GM23338 (cell line): ENCODE data around the gene IFT52.

Source experiments
- CREB1 ChIP-seq: fragments of 250-450 bp; sonication (Bioruptor Pico); IDR thresholded peaks from 2 replicates; pipeline ENCODE4 v1.5.0; 2020; ENCODE audit warnings: low read depth, mild to moderate bottlenecking, moderate library complexity
- CTCF ChIP-seq, 2 experiments: fragments of 200-600 bp in 1 of 2; sonication (generic) in 1 of 2; conservative IDR thresholded peaks; 2 replicates each; pipeline versions ENCODE4 v1.5.1 to v1.6.1; 2016 to 2017; ENCODE audit warnings: antibody characterized with exemption in 2 of 2, low read depth in 2 of 2, mild to moderate bottlenecking in 2 of 2, moderate library complexity in 1 of 2
- ETS1 ChIP-seq: IDR thresholded peaks from 2 replicates; pipeline ENCODE4 v1.6.1; 2016; ENCODE audit warnings: antibody characterized with exemption
- EZH2 ChIP-seq: fragments of 200-600 bp; sonication (generic); IDR thresholded peaks from one replicate; pipeline ENCODE4 v1.8.0; 2017; ENCODE audit warnings: antibody characterized with exemption, mild to moderate bottlenecking, low read depth; ENCODE audit not compliant: unreplicated experiment
- EZH2phosphoT487 ChIP-seq: fragments of 200-600 bp; sonication (generic); IDR thresholded peaks from one replicate; pipeline ENCODE4 v1.8.1; 2018; ENCODE audit warnings: antibody characterized with exemption; ENCODE audit not compliant: unreplicated experiment
- JUNB ChIP-seq: IDR thresholded peaks from one replicate; pipeline ENCODE4 v1.6.1; 2016; ENCODE audit warnings: antibody characterized with exemption; ENCODE audit not compliant: unreplicated experiment
- POLR2AphosphoS5 ChIP-seq: IDR thresholded peaks from 2 replicates; pipeline ENCODE4 v1.6.1; 2016; ENCODE audit warnings: antibody characterized with exemption, low read depth
- REST ChIP-seq: IDR thresholded peaks from one replicate; pipeline ENCODE4 v1.6.1; 2018; ENCODE audit warnings: antibody characterized with exemption; ENCODE audit not compliant: unreplicated experiment
- ZNF114 ChIP-seq: fragments of 250-450 bp; sonication (Bioruptor Pico); IDR thresholded peaks from 2 replicates; pipeline ENCODE4 v1.5.0; 2020; ENCODE audit warnings: mild to moderate bottlenecking, moderate library complexity
- ZNF331 ChIP-seq: fragments of 250-450 bp; sonication (Bioruptor Pico); IDR thresholded peaks from 2 replicates; pipeline ENCODE4 v1.5.0; 2020; ENCODE audit warnings: low read depth, mild to moderate bottlenecking, moderate library complexity
- ZNF462 ChIP-seq: fragments of 250-450 bp; sonication (Bioruptor Pico); IDR thresholded peaks from 2 replicates; pipeline ENCODE4 v1.5.0; 2020; ENCODE audit warnings: mild to moderate bottlenecking, moderate library complexity

GRCh38 chr20:43558412-43559146 is 32.2 kb upstream of the IFT52 start, which contains the start of gene SGK2:
- TF ChIP-seq CTCF (conservative IDR thresholded peaks at IDR 0.05; ENCODE audit: low read depth in 2 of 2), result no peak
- no peak for TF ChIP-seq REST
- no peak for TF ChIP-seq ZNF114 (CRISPR knock-in tag)
- TF ChIP-seq EZH2, result no peak
- no peak for TF ChIP-seq CREB1 (CRISPR knock-in tag)
- no peak for TF ChIP-seq POLR2AphosphoS5
- no peak for TF ChIP-seq EZH2phosphoT487
- no peak for TF ChIP-seq ETS1
- no peak for TF ChIP-seq JUNB
- TF ChIP-seq ZNF331 (CRISPR knock-in tag), result no peak
- no peak for TF ChIP-seq ZNF462
